CD4-positive, alpha-beta T cell treated with Interferon alpha-2 for 1 hour (primary cell): Measurements from ENCODE around the gene HIPK2.

ENCODE experiments used
- DNase-seq, 2 donors: peaks; one replicate each; pipeline ENCODE4 v3.0.0-alpha.2; 2020 to 2022

HIPK2 gene

GRCh38 chr7:139750459-139751095 lies 27.2 kb downstream of the HIPK2 start:
- DNase-seq, result peak in 1 of 2 donors; percentile 17

- DNase-seq, result no peak
These were observed 28.3 kb downstream of the HIPK2 start for GRCh38 chr7:139749545-139749944.

GRCh38 chr7:139748941-139749340 lies 28.9 kb downstream of the HIPK2 start:
- no peak for DNase-seq

GRCh38 chr7:139748373-139748765 lies 29.4 kb downstream of the HIPK2 start:
- DNase-seq, result no peak

GRCh38 chr7:139747662-139748372 lies 30.0 kb downstream of the HIPK2 start:
- DNase-seq, result no peak

- DNase-seq, result no peak
These were observed 31.1 kb downstream of the HIPK2 start for GRCh38 chr7:139746652-139747051.

- DNase-seq, result no peak
These were observed 32.1 kb downstream of the HIPK2 start for GRCh38 chr7:139745678-139746143.

- no peak for DNase-seq
These were observed 32.8 kb downstream of the HIPK2 start for GRCh38 chr7:139744768-139745677.

GRCh38 chr7:139743967-139744767 lies 33.6 kb downstream of the HIPK2 start:
- no peak for DNase-seq

- no peak for DNase-seq
These were observed 34.4 kb downstream of the HIPK2 start for GRCh38 chr7:139743267-139743966.

GRCh38 chr7:139741789-139742344 lies 35.9 kb downstream of the HIPK2 start:
- no peak for DNase-seq

- DNase-seq, result no peak
These were observed 36.6 kb downstream of the HIPK2 start for GRCh38 chr7:139741239-139741638.

- no peak for DNase-seq
These were observed 37.8 kb downstream of the HIPK2 start for GRCh38 chr7:139739863-139740597.

GRCh38 chr7:139738772-139739171 lies 39.0 kb downstream of the HIPK2 start:
- DNase-seq, result no peak

- DNase-seq, result no peak
These were observed 39.7 kb downstream of the HIPK2 start for GRCh38 chr7:139738101-139738489.

GRCh38 chr7:139737221-139738100 lies 40.3 kb downstream of the HIPK2 start:
- peak in 1 of 2 donors; percentile 6 for DNase-seq

- no peak for DNase-seq
These were observed 41.7 kb downstream of the HIPK2 start for GRCh38 chr7:139735912-139736595.

- DNase-seq, result no peak
These were observed 42.3 kb downstream of the HIPK2 start for GRCh38 chr7:139735466-139735865.

- no peak for DNase-seq
These were observed 43.4 kb downstream of the HIPK2 start for GRCh38 chr7:139734395-139734794.
